HS-5 (cell line): Measurements from ENCODE around the gene ZNF335.
"Not testable (repeated sequence)": the region's sequence is repeated elsewhere in the genome, so short reads cannot be mapped to it uniquely, and the experiment has no call there.

Experiments
- DNase-seq: peaks from one replicate; pipeline ENCODE4 v3.0.0-alpha.2; 2012; ENCODE audit warnings: low read depth

The ZNF335 gene

DNA sequence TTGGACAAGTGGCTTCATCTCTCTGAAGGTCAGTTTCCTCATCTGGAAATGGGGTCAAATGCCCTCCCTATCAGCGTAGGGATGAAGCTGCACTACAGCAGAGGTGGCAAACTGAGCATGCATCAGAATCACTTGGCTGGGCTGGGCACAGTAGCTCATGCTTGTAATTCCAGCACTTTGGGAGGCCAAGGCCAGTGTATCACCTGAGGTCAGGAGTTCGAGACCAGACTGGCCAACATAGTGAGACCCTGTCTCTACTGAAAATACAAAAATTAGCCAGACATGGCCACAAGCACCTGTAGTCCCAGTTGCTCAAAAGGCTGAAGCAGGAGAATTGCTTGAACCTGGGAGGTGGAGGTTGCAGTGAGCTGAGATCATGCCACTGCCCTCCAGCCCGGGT, 30.0 kb upstream of the ZNF335 start:
- no peak for DNase-seq

DNA sequence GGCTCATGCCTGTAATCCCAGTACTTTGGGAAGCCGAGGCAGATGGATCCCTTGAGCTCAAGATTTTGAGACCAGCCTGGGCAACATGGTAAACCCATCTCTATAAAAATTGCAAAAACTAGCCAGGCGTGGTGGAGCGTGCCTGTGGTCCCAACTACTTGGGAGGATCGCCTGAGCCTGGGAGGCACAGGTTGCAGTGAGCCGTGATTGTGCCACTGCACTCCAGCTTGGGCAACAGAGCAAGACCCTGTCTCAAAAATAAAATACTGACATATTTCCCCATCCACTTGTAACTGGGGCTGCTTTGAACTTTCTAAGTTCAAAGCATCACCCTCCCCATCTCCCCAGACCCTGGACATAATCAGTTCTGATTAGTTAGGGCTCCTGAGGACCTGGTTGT, 29.5 kb upstream of the ZNF335 start:
- no peak for DNase-seq

DNA sequence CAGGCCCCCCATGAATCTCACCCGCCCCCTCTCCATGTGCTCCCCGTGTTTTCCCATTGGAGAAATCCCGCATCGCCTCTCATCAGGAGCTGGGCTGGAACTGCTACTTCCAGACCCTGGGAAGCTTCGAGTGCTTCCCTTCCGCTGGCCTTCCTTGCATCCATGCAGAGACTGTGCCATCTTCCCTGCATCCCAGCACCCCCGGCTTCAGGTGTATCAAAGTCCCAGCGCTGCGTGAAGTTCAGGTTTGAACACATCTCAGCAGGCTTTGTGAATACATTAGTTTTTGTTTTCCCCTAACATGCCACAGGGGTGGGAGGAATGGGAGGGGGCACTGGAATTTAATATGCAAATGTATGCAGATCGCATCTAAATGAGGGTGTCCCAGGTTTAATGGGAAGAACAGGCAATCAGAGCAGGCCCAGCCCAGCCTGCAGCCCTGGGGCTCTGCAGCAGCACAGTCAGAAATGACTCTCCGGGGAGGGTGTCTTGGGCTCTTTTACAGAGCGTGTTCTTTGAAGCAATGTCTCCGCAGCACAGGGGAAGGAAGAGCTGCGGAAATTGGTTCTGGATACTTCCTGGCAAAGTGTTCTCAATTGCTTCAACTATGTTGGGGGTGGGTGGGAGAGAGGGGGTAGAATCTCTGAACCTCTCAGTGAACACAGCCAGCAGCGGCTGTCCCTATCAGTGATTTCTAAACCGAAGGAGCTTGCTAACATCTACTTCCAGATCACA, 28.4 kb upstream of the ZNF335 start:
- no peak for DNase-seq

DNA sequence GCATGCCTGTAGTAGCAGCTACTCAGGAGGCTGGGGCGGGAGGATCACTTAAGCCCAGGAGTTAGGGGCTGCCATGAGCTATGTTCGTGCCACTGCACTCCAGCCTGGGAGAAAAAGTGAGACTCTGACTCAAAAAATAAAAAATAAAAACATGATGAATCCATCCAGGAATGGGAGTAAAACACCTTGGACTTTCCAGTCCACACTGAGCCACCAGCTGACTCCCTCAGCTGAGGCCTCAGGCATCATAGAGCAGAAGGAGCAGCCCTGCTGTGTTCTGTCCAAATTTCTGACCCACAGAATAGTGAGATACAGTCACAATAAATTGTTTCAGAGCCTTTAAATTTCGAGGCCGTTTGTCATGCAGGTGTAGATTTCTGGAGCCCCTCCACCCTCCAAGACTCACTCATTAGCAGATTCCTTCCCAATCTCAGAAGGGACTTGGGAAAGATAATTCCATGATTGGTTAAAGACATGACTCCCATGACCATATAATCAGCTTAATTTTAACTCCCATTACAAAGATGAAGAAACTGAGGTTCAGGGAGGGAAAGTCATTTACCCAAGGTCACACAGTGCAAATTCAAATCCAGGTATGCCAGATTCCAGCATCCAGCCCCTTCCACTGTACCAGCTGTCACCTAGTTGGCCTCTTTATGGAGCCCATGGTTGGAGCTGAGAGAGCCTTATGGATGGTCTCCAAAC, 27.7 kb upstream of the ZNF335 start:
- no peak for DNase-seq

DNA sequence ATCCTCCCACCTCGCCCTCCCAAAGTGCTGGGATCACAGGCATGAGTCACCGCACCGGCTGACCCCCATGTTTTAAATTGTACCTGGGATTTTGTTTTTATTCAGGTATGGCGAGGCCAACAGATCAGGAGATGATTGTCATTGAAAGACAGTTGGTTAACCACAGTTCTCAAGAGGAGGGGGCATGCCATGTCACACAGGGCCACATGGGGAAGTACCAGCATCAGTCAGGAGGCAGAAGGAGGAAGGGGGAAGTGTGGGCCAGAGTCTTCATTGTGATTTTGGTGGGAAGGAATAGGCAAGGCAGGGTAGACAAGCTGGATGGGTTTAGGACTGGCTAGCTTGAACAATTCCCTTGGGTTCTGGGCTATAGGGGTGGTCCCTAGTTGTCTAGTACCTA, 26.8 kb upstream of the ZNF335 start:
- no peak for DNase-seq

DNA sequence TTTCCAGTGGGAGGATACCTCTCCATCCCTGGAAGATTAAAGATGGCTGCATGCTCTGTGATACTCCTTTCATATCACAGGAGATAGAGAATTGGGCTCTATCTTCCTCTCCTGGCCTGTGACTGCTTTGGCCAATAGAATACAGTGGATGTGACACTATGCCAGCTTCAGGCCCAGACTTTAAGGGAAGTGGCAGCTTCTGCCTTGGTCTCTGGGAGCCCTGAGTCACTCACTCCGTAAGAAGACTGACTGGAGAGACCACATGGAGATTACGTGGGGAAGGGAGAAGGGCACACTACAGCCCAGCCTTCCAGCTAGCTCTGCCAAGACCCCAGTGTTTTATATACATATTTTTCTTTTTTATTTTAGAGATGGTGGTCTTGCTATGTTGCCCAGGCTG, 26.3 kb upstream of the ZNF335 start:
- no peak for DNase-seq

DNA sequence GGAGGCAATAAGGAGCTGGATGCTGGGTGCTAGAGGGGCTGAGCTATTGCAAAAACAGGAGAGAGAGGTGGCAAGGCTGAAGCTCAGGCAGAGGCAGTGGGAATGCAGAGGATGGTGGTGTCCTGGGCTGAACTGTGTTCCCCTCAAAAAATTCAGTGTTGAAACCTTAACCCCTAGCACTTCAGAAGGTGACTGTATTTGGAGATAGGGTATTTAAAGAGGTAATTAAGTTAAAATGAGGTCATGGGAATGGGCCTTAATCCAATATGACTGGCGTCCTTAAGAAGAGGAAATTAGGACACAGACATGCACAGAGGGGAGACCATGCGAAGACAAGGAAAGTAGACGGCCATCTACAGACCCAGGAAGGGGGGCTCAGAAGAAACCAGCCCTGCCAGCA, 25.2 kb upstream of the ZNF335 start:
- no peak for DNase-seq

DNA sequence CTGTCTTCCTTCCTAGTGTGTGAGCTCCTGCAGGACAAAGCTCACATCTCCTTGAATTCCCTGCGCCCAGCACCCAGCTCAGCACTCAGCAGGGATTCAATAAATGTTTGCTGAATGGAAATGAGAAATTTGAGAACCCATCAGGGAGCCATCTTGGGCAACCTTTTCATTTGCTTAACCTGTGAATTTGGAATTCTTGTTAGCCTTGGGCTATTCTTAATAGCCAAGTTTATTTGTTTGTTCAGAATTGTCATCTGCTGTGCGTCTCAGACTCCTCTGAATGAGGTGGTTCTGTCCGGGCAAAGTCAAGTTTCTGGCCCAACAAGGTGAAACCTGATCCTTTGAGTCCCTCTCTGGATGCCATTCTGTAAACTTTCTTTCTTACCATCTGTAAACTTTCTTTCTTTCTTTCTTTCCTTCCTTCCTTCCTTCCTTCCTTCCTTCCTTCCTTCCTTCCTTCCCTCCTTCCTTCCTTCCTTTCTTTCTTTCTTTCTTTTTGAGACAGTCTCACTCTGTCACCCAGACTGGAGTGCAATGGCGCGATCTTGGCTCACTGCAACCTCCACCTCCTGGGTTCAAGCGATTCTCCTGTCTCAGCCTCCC, 23.6 kb upstream of the ZNF335 start:
- DNase-seq, result not testable (repeated sequence)

DNA sequence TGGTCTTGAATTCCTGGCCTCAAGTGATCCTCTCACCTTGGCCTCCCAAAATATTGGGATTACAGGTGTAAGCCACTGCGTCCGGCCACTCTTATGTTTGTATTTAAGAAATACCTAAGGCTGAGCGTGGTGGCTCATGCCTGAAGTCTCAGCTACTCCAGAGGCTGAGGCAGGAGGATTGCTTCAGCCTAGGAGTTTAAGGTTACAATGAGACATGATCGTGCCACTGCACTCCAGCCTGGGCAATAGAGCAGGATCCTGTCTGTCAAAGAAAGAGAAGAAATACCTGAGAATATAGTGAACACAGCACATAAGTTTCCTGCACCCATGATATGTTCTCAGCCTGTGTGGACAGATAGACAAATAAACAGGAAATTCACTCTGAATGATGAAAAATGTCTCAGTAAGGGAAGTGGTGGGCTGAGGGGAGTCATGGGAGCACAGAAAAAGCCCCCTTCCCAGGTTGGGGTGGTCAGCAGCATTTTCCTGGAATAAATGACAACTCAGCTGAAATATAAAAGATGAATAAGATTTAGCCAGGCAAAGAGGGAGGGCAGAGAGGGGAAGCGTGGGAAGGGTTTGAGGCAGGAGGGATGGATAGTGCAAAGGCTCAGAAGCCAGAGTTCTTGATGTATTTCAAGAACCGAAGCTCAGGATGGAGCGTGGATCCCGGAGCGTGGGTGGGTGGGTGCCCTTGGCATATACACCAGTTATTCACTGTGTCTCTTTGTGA, 22.9 kb upstream of the ZNF335 start:
- no peak for DNase-seq

DNA sequence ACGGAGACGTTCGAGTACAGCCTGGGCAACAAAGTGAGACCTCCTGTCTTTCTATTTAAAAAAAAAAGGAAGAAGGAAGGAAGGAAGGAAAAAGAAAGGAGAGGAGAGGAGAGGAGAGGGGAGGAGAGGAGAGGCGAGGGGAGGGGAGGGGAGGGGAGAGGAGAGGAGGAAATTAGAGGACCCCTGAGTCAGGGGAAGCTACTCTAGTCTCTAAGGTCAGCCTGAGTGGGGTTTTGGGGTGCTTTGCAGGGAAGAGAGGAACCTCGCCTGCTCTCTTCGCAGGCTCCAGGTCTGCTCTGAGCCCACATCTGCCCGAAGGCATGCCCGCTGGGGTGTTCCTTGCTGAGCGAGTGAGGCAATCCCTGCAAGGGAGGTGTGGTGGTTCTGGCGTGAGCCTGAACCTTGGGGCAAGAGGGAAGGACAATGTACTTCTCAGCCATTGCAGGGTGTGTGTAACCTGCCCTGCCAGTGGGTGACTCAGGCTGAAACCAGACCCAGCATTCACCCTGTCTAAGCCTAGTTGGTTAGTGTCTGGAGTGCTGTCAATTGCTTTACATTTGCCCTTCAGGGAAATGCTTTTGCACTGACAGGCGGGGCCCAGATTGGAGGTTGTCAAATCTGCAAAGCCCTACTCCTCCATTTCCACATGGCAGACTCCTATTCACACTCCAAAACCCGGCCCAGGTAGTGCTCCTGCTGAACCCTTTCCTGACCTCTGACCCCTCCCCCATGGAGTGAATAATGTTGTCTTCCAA, 21.4 kb upstream of the ZNF335 start:
- DNase-seq, result peak; percentile 56

DNA sequence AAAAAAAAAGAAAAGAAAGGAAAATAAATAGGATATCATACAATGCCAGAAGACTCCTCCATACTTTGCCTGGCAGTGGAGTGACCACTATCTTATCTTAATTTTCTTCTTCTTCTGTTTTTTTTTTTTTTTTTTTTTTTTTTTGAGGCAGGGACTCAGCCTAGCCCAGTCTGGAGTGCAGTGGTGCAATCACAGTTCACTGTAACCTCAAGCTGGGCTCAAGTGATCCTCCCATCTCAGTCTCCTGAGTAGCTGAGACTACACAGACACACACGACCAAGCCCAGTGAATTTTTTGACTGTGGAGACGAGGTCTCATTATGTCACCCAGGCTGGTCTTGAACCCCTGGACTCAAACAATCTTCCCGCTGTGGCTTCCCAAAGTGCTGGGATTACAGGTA, 19.6 kb upstream of the ZNF335 start:
- no peak for DNase-seq

DNA sequence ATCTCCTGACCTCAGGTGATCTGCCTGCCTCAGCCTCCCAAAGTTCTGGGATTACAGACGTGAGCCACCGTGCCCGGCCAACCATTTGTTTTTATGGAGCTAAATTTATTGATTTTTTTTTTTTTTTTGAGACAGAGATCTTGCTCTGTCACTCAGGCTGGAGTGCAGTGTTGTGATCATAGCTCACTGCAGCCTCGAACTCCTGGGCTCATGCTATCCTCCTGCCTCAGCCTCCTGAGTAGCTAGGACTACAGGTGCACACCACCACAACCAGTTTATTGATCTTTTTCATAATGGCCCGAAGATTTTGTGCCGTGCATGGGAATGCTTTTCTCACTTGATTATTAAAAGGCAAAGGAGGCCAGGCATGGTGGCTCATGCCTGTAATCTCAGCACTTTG, 16.8 kb upstream of the ZNF335 start:
- DNase-seq, result not testable (repeated sequence)

DNA sequence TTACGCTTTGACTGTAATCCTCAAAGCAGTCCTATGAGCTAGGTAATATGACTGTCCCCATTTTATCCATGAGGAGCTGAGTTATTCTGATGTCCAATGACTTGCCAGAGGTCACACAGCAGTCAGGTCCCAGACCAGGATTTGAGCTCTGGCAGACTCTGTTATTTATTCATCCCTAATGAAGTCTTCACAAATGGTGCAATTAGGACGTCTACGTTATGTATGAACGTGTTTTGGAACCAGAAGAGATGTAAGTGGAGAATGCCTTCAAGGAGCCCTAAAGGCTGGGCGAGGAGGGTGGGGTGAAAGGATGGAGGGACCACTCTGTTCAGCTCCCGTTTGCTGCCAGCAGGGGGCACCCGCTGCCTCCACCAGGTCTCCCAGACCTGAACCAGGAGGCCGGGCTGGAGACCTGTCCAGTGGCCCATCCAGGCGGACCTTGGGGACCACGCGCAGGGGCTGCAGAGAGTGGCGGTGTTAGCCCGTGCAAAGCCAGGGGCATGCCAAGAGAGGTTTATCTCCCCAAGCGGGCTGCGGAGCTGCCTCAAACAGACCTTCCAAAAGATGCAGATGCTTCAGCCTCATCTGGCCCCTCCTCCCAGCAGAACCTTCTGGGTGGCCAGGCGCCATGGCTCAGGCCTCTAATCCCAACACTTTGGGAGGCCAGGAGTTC, 15.2 kb upstream of the ZNF335 start:
- no peak for DNase-seq

DNA sequence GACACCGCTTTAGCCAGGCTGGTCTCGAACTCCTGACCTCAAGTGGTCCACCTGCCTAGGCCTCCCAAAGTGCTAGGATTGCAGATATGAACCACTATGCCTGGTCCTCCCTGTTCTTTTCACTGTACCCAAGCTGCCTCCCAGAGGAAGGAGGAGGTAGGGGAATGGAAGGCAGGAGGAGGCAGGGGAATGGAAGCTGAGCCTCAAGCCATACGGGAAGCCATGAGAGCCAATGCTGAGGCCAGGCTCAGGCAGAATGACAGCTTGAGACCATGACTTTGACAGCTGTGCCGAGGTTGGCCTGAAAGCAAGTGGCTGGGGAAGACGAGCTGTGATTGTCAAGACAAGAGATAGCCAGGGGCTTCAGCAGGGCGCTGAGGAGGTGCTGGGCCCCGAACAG, 13.6 kb upstream of the ZNF335 start:
- no peak for DNase-seq

DNA sequence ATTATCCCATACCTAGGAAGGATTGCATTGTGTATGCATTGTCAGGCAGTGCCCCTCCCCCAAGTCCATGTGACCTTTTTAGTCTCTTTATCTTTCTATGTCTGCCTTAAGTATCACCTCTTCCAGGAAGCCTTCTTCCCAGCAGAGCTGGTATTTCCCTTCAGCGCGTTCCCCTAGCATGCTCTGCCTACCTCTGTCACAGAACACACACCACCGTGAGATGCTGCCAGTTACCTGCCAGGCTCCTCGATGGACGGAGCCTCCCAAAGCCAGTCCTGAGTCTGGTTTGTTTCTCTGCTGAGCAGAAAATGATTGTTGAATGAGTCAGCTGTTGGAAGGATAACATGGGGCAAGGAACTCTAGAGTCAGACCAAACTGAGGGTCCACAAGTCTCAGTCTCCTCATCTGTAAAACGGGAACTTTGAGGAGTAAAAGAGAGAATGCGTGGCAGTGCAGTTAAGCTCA, 11.3 kb upstream of the ZNF335 start:
- DNase-seq, result no peak

DNA sequence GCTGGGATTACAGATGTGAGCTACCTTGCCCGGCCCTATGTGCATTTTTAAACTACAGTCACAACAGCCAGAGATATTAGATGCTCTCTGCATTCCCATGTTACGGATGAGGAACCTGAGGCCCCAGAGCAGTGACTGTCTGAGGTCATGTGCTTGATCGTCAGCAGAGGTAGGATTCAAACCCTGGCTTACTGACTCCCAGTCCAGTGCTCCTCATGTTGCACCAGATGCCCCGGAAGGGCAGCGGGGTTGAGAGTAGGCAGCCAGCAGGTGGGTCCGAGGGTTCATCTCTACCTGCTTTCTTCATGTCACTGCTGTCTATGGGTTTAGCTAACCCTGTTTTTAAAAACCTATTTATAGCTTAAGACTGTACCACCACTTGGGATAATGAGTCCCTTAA, 9.3 kb upstream of the ZNF335 start:
- no peak for DNase-seq

DNA sequence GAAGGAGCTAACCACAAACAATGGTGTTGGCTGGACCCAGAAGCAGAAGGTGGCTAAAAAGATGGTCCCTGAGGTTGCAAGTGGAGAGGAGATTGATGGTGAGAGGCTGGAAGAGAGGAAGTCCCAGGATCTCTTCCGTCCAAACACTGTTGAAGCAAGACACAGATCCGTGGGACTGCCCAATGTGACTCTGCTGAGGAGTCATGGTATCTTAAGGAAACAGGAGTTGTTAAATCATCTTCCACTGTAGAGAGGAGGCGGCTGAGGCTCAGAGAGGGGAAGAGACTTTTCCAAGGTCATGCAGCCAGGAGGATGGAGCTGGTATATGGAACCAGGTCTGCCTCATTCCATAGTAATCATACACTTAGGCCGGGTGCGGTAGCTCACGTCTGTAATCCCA, 4.1 kb upstream of the ZNF335 start:
- DNase-seq, result no peak

DNA sequence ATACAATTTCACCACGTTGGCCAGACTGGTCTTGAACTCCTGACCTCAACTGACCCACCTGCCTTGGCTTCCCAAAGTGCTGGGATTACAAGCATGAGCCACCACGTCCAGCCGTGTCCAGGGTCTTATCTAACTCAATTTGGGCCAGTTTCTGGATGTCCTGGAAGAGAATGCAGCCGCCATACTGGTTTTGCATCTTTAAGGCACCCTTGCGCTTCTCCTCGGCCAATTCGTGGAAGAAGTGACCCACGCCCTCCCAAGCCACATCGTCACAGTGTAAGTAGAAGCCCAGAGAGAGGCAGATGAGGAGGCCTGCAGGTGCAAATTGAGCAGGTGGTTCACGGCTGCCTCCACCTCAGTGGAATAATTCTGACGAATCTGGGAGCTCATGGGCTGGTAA, 3.7 kb upstream of the ZNF335 start:
- DNase-seq, result no peak

DNA sequence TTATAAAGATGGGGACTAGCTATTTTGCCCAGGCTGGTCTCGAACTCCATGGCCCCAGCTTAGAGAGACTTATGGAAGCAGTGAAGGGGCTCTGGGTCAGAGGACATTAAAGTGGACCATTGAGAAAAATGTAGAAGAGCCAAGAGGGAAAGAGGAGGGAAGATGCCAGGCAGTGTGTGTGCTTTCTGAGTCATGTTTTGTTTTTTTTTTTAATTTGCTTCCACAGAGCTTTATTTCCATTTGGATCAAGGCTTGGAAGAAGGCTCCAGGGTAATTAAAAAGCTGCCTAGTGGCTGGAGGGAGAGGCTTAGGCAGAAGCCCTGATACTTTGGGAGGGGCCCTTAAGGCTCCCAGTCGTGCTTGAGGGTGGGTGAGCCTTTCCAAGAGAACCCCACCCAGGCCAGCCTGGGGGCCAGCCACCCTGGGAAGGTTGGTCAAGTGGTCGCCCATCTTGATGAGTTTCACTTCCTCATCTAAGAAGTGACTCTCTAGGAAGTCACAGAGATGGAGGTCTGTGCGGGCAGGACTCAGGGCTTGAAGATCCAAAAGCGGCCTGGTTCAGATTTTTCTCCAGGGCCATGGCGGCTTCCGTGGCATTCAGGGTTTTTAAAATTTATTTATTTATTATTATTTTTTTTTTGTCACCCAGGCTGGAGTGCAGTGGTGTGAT, 3.0 kb upstream of the ZNF335 start:
- DNase-seq, result no peak

DNA sequence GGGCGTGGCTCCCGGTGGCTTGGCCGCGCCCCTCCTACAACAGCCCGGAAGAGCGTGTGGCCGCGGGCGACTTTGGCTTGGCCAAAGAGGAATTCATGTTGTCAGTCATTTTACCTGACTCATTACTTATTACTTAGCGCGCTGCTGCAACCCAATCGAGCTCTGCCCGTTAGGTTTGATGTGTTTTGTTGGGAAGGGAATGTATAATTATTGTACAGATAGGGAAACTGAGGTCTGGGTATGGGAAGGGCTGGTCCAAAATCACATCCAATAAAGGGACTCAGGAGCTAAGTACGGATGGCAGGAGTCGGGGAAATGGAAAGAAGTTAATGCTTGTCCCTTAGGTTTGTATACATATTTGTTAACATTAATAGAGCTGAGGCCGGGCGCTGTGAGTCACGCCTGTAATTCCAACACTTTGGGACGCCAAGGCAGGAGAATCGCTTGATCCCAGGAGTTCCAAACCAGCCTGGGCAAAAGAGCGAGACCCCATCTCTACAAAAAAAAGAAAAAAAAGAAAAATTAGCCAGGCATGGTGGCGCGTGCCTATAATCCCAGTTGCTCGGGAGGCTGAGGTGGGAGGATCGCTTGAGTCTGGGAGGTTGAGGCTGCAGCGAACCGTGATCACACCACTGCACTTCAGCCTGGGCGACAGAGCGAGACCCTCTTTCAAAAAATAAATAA, 639 bp upstream of the ZNF335 start:
- no peak for DNase-seq

DNA sequence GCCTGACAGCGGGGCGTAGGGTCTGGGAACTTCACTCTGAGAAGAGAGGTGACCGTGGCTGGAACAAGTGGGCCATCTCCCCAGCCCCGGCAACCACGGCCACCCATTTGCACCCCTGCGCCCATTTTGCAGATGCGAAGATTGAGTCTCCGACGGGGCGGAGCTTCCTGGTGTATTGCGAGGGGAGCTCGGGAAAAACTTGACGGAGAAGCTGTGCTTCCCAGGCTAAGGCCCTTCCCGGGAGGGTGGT, 653 bp downstream of the ZNF335 start:
- no peak for DNase-seq
